Neuronal stem cell (in vitro differentiated cells): ENCODE data around the gene FOXP1.

ENCODE experiments used
- DNase-seq: peaks from one replicate; pipeline ENCODE4 v3.0.0-alpha.2; 2013; ENCODE audit warnings: low spot score
- H2AFZ ChIP-seq: one replicate; pipeline ENCODE4 v1.6.1; 2013; ENCODE audit warnings: mild to moderate bottlenecking, low read length, inconsistent platforms
- H2AK5ac ChIP-seq: 2 replicates; pipeline ENCODE4 v1.6.1; 2013; ENCODE audit warnings: low read depth, mild to moderate bottlenecking, inconsistent platforms, low read length, moderate library complexity, mixed read lengths
- H2BK120ac ChIP-seq: 2 replicates; pipeline ENCODE4 v1.6.1; 2013; ENCODE audit warnings: low read depth, mild to moderate bottlenecking, inconsistent platforms, low read length, moderate library complexity, mixed read lengths
- H2BK12ac ChIP-seq: one replicate; pipeline ENCODE4 v1.6.1; 2013; ENCODE audit warnings: low read length, inconsistent platforms
- H2BK15ac ChIP-seq: 2 replicates; pipeline ENCODE4 v1.6.1; 2013; ENCODE audit warnings: mild to moderate bottlenecking, low read length, inconsistent platforms, mixed read lengths
- H2BK5ac ChIP-seq: one replicate; pipeline ENCODE4 v1.6.1; 2013; ENCODE audit warnings: inconsistent platforms, mild to moderate bottlenecking, low read length, moderate library complexity
- H3K14ac ChIP-seq: one replicate; pipeline ENCODE4 v1.6.1; 2013; ENCODE audit warnings: low read length, inconsistent platforms
- H3K18ac ChIP-seq: 2 replicates; pipeline ENCODE4 v1.6.1; 2013; ENCODE audit warnings: low read length, inconsistent platforms
- H3K23ac ChIP-seq: 2 replicates; pipeline ENCODE4 v1.6.1; 2013; ENCODE audit warnings: low read depth, mild to moderate bottlenecking, mixed read lengths, low read length, inconsistent platforms; ENCODE audit not compliant: poor library complexity
- H3K27ac ChIP-seq: replicated peaks from 3 replicates; pipeline ENCODE4 v1.5.1; 2013; ENCODE audit warnings: low read length, inconsistent platforms
- H3K27me3 ChIP-seq, 3 experiments: 2 replicates each; pipeline ENCODE4 v1.6.1; 2013; ENCODE audit warnings: low read length in 3 of 3, mild to moderate bottlenecking in 2 of 3, inconsistent platforms in 1 of 3, low read depth in 1 of 3, mixed read lengths in 1 of 3, moderate library complexity in 1 of 3; ENCODE audit not compliant: control insufficient read depth in 3 of 3, insufficient read depth in 3 of 3
- H3K36me3 ChIP-seq, 2 donors: replicated peaks in 1 of 2; 2 replicates each; pipeline ENCODE4 v1.6.1; 2013; ENCODE audit warnings: low read length in 2 of 2; ENCODE audit not compliant: control insufficient read depth in 2 of 2, insufficient read depth in 2 of 2
- H3K4ac ChIP-seq: 2 replicates; pipeline ENCODE4 v1.6.1; 2013; ENCODE audit warnings: inconsistent platforms, mild to moderate bottlenecking, low read length, moderate library complexity
- H3K4me1 ChIP-seq, 2 donors: 1 replicate in 1 of 2; 2 replicates in 1 of 2; pipeline ENCODE4 v1.6.1; 2013; ENCODE audit warnings: low read length in 2 of 2, low read depth in 1 of 2; ENCODE audit not compliant: control insufficient read depth in 2 of 2, insufficient read depth in 1 of 2
- H3K4me2 ChIP-seq: one replicate; pipeline ENCODE4 v1.6.1; 2013; ENCODE audit warnings: mild to moderate bottlenecking, low read length, inconsistent platforms; ENCODE audit not compliant: insufficient read depth, poor library complexity, severe bottlenecking
- H3K4me3 ChIP-seq, 2 donors: 2 replicates each; pipeline ENCODE4 v1.5.1; 2013; ENCODE audit warnings: low read length in 2 of 2, mild to moderate bottlenecking in 2 of 2, inconsistent platforms in 1 of 2, moderate library complexity in 1 of 2
- H3K79me1 ChIP-seq: one replicate; pipeline ENCODE4 v1.6.1; 2013; ENCODE audit warnings: low read depth, mild to moderate bottlenecking, inconsistent platforms, low read length, moderate library complexity
- H3K9ac ChIP-seq: one replicate; pipeline ENCODE4 v1.6.1; 2013; ENCODE audit warnings: mild to moderate bottlenecking, low read depth, low read length, inconsistent platforms; ENCODE audit not compliant: poor library complexity
- H3K9me3 ChIP-seq, 2 donors: replicated peaks in 1 of 2; 2 replicates each; pipeline versions ENCODE3 to v1.6.1; 2013; ENCODE audit warnings: low read length in 2 of 2, mild to moderate bottlenecking in 2 of 2, inconsistent platforms in 1 of 2, low read depth in 1 of 2, mixed read lengths in 1 of 2, moderate library complexity in 1 of 2; ENCODE audit not compliant: control insufficient read depth in 2 of 2, insufficient read depth in 1 of 2
- H4K8ac ChIP-seq: one replicate; pipeline ENCODE4 v1.6.1; 2013; ENCODE audit warnings: low read depth, mild to moderate bottlenecking, inconsistent platforms, low read length, moderate library complexity
- H4K91ac ChIP-seq: one replicate; pipeline ENCODE4 v1.6.1; 2013; ENCODE audit warnings: low read length, low read depth, mild to moderate bottlenecking, inconsistent platforms; ENCODE audit not compliant: poor library complexity
- WGBS, 2 donors: extraction: QIAGEN DNeasy Blood & Tissue Kit; methylation state at CpG; one replicate each; pipeline ENCODE4 v1.1.7; 2013; ENCODE audit warnings: missing lambda C conversion rate in 2 of 2, mixed read lengths in 1 of 2; ENCODE audit not compliant: insufficient read length in 2 of 2, insufficient replicate concordance in 1 of 2; ENCODE audit errors: extremely low coverage in 2 of 2; 5-methylcytosine and 5-hydroxymethylcytosine counted together

Gene FOXP1

GRCh38 chr3:71008350-71008935, 575.1 kb downstream of the FOXP1 start:
- Histone ChIP-seq H3K4me1 (peaks cover 2 to 9% of the 10 kb centered on the region in 2 donors), H3K4ac (no peak overlapping the region), H2BK120ac (no peak overlapping the region), H3K27ac (no peak overlapping the region), H3K36me3 (no peaks in the 10 kb centered on the region), H3K18ac (no peak overlapping the region), H2AFZ (no peak overlapping the region), H3K4me3 (no peak overlapping the region), H3K14ac (no peak overlapping the region), H4K91ac (no peak overlapping the region), H3K4me2 (no peak overlapping the region), H2BK12ac (no peak overlapping the region), H3K27me3 (no peaks in the 10 kb centered on the region), H3K9me3 (no peaks in the 10 kb centered on the region), H3K79me1 (no peaks in the 10 kb centered on the region), H3K9ac (no peak overlapping the region), H4K8ac (no peak overlapping the region), H2BK5ac (no peak overlapping the region), H3K23ac (no peak overlapping the region), H2AK5ac (no peak overlapping the region), H2BK15ac (no peak overlapping the region)
- DNase-seq: no peak
- WGBS, 2 donors: no CpG with 5 or more reads among the region's 7 CpGs

GRCh38 chr3:71006810-71007785, 576.4 kb downstream of the FOXP1 start:
- Histone ChIP-seq H3K23ac (no peak overlapping the region), H3K18ac (no peak overlapping the region), H2BK15ac (no peak overlapping the region), H3K4me1 (peaks cover 4 to 9% of the 10 kb centered on the region in 2 donors), H3K4ac (no peak overlapping the region), H3K4me2 (no peak overlapping the region), H3K9ac (no peak overlapping the region), H3K79me1 (no peaks in the 10 kb centered on the region), H3K27ac (no peak overlapping the region), H3K9me3 (no peaks in the 10 kb centered on the region), H2BK12ac (no peak overlapping the region), H2AK5ac (no peak overlapping the region), H2AFZ (no peak overlapping the region), H3K14ac (no peak overlapping the region), H4K8ac (no peak overlapping the region), H2BK5ac (no peak overlapping the region), H4K91ac (no peak overlapping the region), H3K4me3 (no peak overlapping the region), H3K27me3 (no peaks in the 10 kb centered on the region), H2BK120ac (no peak overlapping the region), H3K36me3 (no peaks in the 10 kb centered on the region)
- no peak for DNase-seq
- WGBS, 2 donors: no CpG with 5 or more reads among the region's 9 CpGs

GRCh38 chr3:71005702-71006321, 577.7 kb downstream of the FOXP1 start:
- Histone ChIP-seq H3K79me1 (no peaks in the 10 kb centered on the region), H3K4ac (no peak overlapping the region), H3K36me3 (no peaks in the 10 kb centered on the region), H3K4me3 (no peak overlapping the region), H3K23ac (no peak overlapping the region), H3K4me2 (no peak overlapping the region), H3K14ac (no peak overlapping the region), H3K27ac (no peak overlapping the region), H4K91ac (no peak overlapping the region), H2AK5ac (no peak overlapping the region), H2AFZ (no peak overlapping the region), H3K9me3 (no peaks in the 10 kb centered on the region), H2BK5ac (no peak overlapping the region), H3K9ac (no peak overlapping the region), H2BK12ac (no peak overlapping the region), H3K27me3 (no peaks in the 10 kb centered on the region), H2BK120ac (no peak overlapping the region), H3K18ac (no peak overlapping the region), H2BK15ac (no peak overlapping the region), H3K4me1 (peaks cover 4 to 12% of the 10 kb centered on the region in 2 donors), H4K8ac (no peak overlapping the region)
- WGBS, 2 donors: no CpG with 5 or more reads among the region's 10 CpGs
- no peak for DNase-seq

- DNase-seq: no peak
- Histone ChIP-seq H3K4ac (no peak overlapping the region), H3K18ac (no peak overlapping the region), H2BK5ac (no peak overlapping the region), H3K27me3 (no peaks in the 10 kb centered on the region), H3K79me1 (no peaks in the 10 kb centered on the region), H2AFZ (no peak overlapping the region), H3K9ac (no peak overlapping the region), H3K27ac (no peak overlapping the region), H3K4me3 (no peak overlapping the region), H2BK12ac (no peak overlapping the region), H2BK15ac (no peak overlapping the region), H3K9me3 (no peaks in the 10 kb centered on the region), H4K91ac (no peak overlapping the region), H2BK120ac (no peak overlapping the region), H3K23ac (no peak overlapping the region), H3K14ac (no peak overlapping the region), H3K4me1 (peaks cover 4 to 12% of the 10 kb centered on the region in 2 donors), H2AK5ac (no peak overlapping the region), H3K4me2 (no peak overlapping the region), H4K8ac (no peak overlapping the region), H3K36me3 (peaks cover 0 to 4% of the 10 kb centered on the region in 2 donors)
- no CpG with 5 or more reads among the region's 6 CpGs for WGBS, 2 donors
Observed at GRCh38 chr3:71003511-71003910, 580.0 kb downstream of the FOXP1 start.
